Activated effector memory CD4-positive, alpha-beta T cell treated with Interleukin-2 at 50 U/mL for 16 hours (primary cell): ENCODE results near the gene PLG.
"Not testable (repeated sequence)": the region's sequence is repeated elsewhere in the genome, so short reads cannot be mapped to it uniquely, and the experiment has no call there.

ENCODE experiments used
- DNase-seq: peaks from one replicate; pipeline ENCODE4 v3.0.0-alpha.2; 2020

Gene PLG

DNA sequence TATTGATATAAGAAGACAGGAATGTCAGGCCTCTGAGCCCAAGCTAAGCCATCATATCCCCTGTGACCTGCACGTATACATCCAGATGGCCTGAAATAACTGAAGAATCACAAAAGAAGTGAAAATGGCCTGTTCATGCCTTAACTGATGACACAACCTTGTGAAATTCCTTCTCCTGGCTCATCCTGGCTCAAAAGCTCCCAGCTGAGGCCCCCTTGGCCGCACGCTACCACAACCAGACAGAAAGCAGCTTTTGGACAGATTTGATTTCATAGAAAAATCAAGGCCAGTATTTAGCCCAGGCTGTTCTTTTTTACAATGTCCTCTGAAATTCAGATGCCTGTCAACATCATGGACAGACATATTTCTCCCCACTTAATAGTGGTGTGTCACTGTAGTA lies 78.6 kb downstream of the PLG start:
- not testable (repeated sequence) for DNase-seq

DNA sequence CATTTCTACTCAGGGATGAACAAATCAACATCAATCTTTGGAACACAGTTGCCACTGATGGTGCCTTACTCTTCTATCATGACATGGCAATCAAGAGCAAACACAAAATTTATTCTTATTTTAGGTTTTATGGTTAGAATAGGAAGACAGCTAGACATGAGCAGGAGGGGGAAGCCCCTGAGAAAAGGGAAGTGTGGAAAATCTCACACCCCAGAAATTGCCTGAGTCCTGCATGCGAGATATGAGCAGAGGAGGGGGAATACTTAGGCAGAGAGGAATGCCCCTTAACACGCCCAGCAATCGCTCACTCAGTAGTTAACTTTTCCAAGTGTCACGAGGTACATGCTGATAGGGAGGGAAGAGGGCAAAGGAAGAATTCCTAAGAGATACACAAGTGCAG lies 79.3 kb downstream of the PLG start:
- no peak for DNase-seq

DNA sequence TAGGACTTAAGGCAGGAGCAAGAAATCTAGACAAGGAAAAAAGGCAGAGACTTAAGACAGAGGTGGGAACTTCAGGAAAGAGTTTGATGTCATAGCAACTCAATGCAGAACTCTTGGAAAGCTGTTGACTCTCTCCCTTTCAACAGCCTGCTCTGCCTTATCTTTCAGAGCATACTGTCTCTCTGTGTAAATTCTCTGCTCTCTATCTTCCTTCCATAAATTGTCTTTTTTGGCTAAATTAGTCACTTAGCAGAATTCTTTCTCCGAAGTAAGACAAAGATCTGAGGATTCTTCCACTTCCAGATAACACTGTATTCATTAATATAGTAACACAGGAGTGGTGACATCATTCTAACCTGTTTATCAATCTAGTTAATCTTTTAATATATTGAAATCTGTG lies 80.2 kb downstream of the PLG start:
- DNase-seq: no peak

DNA sequence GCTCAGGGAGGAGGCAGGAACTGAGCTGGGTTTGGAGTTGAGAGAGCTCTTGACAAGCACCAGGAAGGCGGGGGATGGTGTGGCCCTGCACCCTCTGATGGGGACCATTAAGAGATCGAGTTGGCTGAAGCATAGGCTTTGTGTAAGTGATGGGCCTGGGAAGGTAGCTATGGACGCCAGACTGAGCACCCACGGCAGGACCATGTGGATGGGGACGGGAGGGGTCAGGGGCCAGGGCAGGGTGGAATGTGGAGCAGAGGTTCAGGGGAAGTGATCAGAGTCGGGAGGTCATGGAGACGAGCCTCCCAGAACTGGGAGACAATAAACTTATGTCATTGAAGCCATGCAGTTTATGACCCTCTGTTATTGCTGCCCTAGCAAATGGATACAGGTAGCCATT lies 81.7 kb downstream of the PLG start:
- no peak for DNase-seq

DNA sequence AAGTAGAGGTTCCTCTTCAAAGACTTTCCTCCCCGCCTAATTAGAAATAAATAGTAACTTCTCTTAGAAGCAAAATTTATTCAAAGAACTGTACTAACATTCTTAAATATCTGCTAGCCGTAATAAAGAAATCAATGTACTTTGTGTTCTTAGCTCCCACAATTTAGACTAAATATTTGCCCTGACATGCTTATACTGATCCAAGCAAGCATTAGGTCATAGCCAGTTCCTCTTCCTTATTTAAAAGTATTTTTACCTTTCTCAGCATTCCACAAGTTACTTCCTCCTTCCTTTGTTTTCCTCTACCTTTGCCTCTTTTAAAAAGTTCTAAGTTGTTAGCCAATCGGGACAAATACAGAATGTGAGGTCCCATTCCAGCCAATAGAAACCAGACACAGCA lies 86.1 kb downstream of the PLG start:
- not testable (repeated sequence) for DNase-seq

DNA sequence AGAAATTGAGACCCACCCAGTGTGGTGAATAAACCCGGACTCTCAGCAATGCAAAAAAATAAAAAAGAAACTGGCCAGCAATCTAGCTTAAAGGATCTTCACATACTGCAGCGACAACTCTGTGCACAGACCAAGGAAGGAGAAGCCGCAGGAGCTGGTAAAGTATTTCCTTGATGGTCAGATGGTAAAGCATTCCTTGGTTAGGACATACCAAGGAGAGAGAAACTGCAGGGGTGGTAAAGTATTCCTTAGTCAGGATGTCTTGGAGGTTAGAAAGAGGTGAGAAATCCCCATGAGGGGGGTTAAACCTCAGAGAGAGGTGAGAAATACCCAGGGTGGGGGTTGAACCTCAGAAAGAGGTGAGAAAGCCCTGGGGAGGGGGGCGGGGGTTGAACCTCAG lies 86.8 kb downstream of the PLG start:
- no peak for DNase-seq

DNA sequence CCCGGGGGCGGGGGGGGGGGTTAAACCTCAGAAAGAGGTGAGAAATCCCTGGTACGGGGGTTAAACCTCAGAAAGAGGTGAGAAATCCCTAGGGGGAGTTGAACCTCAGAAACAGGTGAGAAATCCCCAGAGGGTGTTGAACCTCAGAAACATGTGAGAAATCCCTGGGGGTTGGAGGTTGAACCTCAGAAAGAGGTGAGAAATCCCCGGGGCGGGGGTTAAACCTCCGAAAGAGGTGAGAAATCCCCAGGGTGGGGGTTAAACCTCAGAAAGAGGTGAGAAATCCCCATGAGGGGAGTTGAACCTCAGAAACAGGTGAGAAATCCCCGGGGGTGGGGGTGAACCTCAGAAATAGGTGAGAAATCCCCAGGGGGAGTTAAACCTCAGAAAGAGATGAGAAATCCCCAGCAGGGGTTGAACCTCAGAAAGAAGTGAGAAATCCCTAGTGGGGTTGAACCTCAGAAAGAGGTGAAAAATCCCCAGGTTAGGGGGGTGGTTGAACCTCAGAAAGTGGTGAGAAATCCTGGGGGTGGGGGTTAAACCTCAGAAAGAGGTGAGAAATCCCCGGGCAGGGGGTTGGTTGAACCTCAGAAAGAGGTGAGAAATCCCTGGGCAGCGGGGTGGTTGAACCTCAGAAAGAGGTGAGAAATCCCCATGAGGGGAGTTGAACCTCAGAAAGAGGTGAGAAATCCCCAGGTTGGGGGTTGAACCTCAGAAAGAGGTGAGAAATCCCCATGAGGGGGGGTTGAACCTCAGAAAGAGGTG lies 87.4 kb downstream of the PLG start:
- no peak for DNase-seq

DNA sequence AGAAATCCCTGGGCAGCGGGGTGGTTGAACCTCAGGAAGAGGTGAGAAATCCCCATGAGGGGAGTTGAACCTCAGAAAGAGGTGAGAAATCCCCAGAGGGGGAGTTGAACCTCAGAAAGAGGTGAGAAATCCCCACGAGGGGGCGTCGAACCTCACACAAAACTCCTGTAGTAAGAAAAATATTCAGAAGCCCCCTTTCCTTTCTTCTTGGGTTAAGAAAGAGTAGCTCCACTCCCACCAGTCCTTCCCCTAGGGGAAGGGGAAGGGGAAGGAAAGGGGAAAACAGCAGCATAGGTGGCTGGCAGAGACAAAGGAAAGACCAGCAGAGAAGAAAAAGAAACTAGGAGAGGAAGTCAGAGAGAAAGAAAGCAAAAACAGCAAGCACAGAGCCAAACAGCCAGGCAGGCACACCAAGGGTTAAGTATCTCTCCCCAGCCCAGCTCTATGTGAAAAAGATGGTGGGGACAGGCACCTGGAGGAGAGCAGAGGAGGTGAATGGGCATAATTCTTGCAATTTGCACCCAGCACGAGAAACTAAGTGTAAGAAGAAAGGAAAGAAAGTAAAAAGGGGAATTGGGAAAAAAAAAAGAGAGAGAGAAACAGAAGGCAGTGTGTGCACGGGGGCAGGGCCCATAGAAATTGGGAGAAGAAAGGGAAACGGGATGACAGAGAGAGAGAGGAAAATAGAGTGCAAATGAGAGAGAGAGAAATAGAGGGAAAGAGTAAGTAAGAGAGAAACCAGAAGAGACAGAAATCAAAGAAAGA lies 88.2 kb downstream of the PLG start:
- DNase-seq: no peak

DNA sequence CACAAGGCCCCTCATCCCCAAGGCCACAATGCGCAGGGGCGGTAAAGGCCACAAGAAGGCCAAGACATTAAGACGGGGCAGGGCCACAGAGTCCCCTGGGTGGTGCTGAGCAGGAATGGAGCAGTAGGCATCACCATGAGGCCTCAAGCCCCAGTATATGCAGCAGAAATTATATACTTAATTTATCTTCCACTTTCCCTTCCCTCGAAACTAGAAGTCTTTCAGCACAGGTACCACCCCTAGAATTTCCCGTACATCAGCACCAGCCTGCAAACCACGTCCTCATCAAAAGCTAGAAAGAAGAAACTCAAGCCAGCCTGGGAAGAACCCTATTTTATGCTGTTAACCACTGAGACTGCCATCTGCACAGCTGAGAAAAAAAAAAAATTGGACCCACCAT lies 89.4 kb downstream of the PLG start:
- DNase-seq: no peak

DNA sequence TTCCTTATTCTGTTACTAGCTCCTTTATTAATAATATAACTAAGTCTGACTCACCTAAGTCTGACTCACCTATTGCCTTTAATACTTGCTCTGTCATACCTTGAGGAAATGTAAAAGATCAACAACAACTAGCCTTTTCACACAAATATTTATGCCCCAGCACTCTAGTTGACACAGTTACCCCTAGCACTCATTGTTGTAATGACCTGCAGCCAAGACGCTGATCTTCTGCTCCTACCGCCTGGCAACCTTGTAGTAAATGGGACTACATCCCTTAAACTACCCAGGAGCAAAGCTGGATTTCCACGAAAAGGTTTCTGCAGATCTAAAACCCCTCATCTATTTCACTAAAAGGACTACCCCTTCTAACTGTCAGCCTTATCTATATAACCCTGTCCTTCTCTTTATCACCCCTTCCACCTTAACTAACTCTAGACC lies 90.0 kb downstream of the PLG start:
- DNase-seq: no peak

DNA sequence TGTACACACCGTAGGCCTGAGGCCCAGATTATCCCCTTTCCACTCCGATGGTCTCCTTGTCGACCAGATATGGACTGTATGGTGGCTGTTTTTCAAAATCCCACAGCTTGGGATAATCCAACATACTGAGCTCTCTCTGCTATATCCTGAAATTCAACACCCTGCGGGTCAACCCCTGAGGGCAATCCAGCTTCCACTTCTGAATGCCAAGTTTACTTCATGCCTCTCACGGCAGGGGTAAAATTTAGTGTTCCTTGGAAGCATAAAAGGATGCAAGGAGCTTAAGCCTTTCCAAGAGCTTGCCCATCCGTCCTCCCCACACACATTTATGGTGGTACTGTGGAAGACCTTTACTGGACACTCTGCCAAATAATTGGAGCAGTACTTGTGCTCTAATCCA lies 90.7 kb downstream of the PLG start:
- DNase-seq: no peak

DNA sequence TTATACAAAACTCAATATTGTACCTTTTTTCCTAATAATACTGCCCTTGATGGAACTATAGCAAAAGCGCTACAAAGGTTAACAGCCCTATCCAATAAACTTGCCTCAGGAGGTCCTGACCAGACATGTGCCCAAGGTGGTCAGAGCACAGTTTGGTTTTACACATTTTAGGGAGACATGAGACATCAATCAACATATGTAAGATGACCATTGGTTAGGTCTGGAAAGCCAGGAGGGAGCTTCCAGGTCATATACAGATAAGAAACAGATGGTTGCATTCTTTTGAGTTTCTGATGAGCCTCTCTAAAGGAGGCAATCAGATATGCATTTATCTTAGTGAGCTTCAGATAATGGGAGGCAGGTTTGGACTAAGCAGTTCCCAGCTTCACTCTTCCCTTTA lies 91.6 kb downstream of the PLG start:
- no peak for DNase-seq

DNA sequence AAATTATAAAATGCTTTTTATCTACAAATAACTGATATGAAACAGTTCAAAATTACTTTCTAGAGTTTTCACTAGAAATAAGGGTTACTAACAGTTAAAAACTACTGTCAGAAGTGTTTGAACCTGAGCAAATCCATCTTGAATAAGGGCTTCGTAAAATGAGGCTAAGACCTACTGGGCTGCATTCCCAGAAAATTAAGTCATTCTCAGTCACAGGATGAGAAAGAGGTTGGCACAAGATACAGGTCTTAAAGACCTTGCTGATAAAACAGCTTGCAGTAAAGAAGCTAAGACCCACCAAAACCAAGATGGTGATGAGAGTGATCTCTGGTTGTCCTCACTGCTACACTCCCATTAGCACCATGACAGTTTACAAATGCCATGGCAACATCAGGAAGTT lies 93.7 kb downstream of the PLG start:
- no peak for DNase-seq

DNA sequence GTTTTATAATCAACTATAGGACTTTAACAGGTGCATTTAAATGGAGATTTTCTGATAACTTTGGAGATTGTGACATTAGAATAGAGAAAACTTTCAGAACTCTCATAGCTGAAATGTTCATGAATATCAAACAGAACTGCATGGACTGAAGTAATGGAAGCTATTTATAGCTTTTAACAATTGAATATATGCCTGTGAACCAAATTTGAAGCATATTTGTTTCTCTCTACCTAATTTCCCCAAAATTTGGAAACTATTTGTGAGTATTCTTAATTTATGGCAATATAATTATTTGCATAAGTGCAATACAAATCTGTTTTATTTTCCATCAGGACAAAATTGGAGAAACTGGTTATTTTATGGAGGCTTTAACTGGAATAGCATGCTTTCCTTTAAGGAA lies 96.6 kb downstream of the PLG start:
- DNase-seq: no peak

DNA sequence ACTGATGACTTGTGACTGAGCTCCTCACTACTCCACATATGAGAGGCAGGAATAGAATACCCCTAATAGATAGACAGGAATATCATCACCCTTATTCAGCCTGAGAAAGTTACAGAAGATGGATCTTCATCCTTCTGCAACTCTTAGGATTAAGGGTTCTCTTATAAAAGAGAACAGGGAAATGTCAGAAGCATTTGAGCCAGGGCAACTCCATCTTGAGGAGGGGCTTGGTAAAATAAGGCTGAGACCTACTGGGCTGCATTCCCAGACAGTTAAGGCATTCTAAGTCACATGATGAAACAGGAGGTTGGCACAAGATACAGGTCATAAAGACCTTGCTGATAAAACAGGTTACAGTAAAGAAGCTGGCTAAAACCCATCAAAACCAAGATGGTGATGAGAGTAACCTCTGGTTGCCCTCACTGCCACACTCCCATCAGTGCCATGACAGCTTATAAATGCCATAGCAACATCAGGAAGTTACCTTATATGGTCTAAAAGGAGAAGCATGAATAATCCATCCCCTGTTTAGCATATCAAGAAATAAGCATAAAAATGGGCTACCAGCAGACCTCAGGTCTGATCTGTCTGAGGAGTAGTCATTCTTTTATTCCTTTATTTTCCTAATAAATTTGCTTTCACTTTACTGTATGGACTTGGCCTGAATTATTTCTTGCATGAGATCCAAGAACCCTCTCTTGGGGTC lies 97.9 kb downstream of the PLG start:
- DNase-seq: no peak

DNA sequence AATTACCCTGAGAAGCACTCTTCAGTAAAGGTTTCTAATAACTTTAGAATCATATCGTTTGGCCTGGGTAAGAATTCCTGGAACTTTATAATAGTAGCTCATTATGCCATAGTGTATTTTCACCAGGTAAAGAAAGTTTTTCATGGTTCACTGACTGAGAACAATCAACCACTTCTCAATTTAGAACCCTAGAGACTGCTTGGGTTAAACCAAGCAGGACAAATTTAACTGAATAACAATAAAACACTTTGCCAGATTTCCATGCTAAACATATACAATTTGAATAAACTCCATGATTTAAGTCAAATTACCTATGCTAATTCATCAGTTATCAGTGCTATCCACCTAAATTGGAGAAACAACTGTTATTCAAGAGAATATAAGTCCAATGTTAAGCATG lies 99.4 kb downstream of the PLG start:
- no peak for DNase-seq

DNA sequence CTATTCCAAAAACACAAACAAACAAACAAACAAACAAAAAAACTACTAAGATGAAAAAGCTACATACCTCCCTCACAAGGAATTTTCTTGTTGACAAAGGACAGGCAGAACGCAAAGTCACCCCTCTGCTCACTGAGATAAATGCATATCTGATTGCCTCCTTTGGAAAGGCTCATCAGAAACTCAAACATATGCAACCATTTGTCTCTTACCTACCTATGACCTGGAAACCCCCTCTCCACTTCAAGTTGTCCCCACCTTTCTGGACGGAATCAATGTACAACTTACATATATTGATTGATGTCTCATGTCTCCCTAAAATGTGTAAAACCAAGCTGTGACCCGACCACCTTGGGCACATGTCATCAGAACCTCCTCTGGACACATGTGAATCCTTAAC lies 100.0 kb downstream of the PLG start:
- not testable (repeated sequence) for DNase-seq
